Mesothelial cell of epicardium (in vitro differentiated cells): ENCODE data around the gene SRCIN1. TPM values are rescaled to one million over a fixed set of nuclear protein-coding genes. Genes with fewer than 3 reads are reported as not detected.
A peak's percentile ranks its signal among the peaks of the same experiment; 100 is the strongest.

Experiments used
- DNase-seq, 2 experiments: peaks; one replicate each; pipeline ENCODE4 v3.0.0; 2021; ENCODE audit warnings: low spot score in 2 of 2; ENCODE audit not compliant: unreplicated experiment in 2 of 2
- H3K27ac Mint-ChIP-seq: 2 replicates; pipeline ENCODE4 v1.8.0; 2021; ENCODE audit warnings: mixed read lengths
- H3K27me3 Mint-ChIP-seq: 2 replicates; pipeline ENCODE4 v1.8.0; 2021; ENCODE audit warnings: low read depth, mixed read lengths
- H3K36me3 Mint-ChIP-seq: 2 replicates; pipeline ENCODE4 v1.8.0; 2021; ENCODE audit warnings: mixed read lengths
- H3K4me1 Mint-ChIP-seq: 2 replicates; pipeline ENCODE4 v1.8.0; 2021; ENCODE audit warnings: mixed read lengths
- H3K4me3 Mint-ChIP-seq: 2 replicates; pipeline ENCODE4 v1.8.0; 2021; ENCODE audit warnings: mild to moderate bottlenecking, moderate library complexity, mixed read lengths
- H3K9me3 Mint-ChIP-seq: 2 replicates; pipeline ENCODE4 v1.8.0; 2021; ENCODE audit warnings: mixed read lengths
- total RNA-seq: library from RNA; stranded (reverse); gene quantifications from 3 replicates; pipeline ENCODE4 v1.2.1, GENCODE V29; 2021
- TF ChIP-seq, protein P1 (sequence below): fragments of 200-600 bp; sonication (generic); IDR thresholded peaks from one replicate; pipeline ENCODE4 v1.5.0; 2021; ENCODE audit warnings: antibody characterized with exemption; ENCODE audit not compliant: unreplicated experiment

Gene SRCIN1
- total RNA-seq, 1 donor from 2014 or later: 19.4 TPM

DNA sequence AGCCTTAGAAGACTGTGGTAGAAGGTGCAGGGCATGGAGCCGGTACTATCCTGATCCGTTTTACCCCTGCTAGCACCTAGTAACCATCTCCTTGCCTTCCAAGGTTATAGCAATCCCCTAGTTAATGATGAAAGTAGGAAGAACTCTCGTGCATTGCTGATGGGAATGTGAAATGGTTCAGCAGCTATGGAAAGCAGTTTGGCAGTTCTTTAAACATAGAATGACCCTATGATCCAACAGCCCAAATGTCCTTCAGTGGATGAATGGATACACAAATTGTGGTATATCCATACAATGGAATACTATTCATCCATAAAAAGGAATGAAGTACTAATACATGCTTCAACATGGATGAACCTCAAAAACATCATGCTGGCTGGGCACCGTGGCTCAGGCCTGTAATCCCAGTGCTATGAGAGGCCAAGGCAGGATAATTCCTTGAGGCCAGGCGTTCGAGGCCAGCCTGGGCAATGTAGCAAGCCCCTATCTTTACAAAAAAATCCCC lies 6.2 kb upstream of the SRCIN1 start:
- H3K4me1 Mint-ChIP-seq: peaks cover 23% of the 10 kb centered on the region
- no peaks in the 10 kb centered on the region for H3K36me3 Mint-ChIP-seq
- DNase-seq: no peak
- TF ChIP-seq, protein P1, sequence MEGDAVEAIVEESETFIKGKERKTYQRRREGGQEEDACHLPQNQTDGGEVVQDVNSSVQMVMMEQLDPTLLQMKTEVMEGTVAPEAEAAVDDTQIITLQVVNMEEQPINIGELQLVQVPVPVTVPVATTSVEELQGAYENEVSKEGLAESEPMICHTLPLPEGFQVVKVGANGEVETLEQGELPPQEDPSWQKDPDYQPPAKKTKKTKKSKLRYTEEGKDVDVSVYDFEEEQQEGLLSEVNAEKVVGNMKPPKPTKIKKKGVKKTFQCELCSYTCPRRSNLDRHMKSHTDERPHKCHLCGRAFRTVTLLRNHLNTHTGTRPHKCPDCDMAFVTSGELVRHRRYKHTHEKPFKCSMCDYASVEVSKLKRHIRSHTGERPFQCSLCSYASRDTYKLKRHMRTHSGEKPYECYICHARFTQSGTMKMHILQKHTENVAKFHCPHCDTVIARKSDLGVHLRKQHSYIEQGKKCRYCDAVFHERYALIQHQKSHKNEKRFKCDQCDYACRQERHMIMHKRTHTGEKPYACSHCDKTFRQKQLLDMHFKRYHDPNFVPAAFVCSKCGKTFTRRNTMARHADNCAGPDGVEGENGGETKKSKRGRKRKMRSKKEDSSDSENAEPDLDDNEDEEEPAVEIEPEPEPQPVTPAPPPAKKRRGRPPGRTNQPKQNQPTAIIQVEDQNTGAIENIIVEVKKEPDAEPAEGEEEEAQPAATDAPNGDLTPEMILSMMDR: no peak
- peaks cover 50% of the 10 kb centered on the region for H3K27me3 Mint-ChIP-seq
- peaks cover 11% of the 10 kb centered on the region for H3K9me3 Mint-ChIP-seq
- H3K27ac Mint-ChIP-seq: no peak overlapping the region
- no peak overlapping the region for H3K4me3 Mint-ChIP-seq

DNA sequence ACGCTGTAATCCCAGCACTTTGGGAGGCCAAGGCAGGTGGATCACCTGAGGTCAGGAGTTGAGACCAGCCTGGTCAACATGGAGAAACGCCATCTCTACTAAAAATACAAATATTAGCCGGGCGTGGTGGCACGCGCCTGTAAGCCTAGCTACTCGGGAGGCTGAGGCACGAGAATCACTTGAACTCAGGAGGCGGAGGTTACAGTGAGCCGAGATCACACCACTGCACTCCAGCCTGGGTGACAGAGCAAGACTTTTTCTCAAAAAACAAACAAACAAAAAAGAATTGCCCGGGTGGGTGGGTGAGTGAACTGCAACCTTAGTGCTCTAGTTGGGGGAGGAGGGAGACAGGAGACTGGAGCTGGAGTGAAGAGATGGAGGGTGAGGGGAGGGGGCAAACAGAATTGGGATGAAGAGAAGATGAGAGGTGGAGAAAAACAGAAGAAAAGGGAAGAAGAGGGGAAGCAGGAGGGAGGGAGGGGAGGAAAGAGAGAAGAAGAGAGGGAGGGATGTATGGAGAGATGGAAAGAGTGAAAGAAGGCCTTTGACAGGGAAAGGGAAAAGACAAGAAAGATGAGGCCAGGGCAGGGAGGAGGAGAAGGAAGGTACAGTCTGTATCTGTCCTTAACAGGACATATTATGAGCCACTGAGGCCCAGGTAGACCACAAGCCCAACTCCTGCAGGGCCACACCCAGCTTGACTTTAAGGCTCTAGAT lies 5.5 kb upstream of the SRCIN1 start:
- DNase-seq: no peak
- Mint-ChIP-seq H3K36me3 (no peaks in the 10 kb centered on the region), H3K4me1 (peaks cover 28% of the 10 kb centered on the region)

DNA sequence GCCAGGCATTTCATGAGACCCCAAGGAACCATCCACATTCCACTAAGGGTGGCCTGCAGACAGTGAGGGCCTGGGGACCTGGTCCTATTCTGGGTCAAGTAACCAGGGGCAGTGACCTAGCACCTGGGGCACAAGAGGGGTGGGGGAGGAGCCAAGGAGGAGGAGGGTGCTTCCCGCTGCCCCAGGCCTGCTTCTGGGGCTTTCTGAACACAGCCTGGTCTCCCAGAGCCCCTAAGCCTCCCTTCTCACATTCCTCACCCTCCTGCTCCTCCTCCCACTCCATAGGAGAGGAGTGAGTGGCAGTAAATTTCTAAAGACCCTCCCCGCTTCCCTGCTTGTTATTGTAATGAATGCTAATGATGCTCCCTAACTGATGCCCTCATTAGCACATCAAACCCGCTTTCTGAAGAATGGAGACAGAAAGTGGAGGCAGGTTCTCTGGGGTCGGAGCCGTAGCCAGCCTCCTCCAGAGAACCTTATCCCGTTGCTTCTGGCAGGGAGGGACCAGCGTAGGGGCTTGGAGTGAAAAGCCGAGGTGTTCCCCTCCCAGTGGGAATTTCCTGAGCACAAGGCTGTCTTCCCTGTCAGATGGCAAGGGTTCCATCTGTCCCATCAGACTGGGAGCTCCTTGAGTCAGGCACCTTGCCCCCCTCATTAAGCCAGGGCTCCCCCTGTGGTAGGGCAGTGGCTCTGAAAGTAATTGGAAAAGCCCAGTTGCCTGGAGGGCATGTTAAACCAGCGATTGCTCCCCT lies 3.7 kb upstream of the SRCIN1 start:
- peaks cover 11% of the 10 kb centered on the region for H3K9me3 Mint-ChIP-seq
- no peak overlapping the region for H3K27ac Mint-ChIP-seq
- peaks cover 28% of the 10 kb centered on the region for H3K4me1 Mint-ChIP-seq
- TF ChIP-seq, protein P1: no peak
- H3K4me3 Mint-ChIP-seq: no peak overlapping the region
- peaks cover 59% of the 10 kb centered on the region for H3K27me3 Mint-ChIP-seq
- no peaks in the 10 kb centered on the region for H3K36me3 Mint-ChIP-seq
- no peak for DNase-seq

More for the DNA sequence above, 5.5 kb upstream of the SRCIN1 start:
- Mint-ChIP-seq H3K4me3 (no peak overlapping the region), H3K9me3 (peaks cover 11% of the 10 kb centered on the region), H3K27me3 (peaks cover 56% of the 10 kb centered on the region), H3K27ac (no peak overlapping the region)
- TF ChIP-seq, protein P1: no peak

DNA sequence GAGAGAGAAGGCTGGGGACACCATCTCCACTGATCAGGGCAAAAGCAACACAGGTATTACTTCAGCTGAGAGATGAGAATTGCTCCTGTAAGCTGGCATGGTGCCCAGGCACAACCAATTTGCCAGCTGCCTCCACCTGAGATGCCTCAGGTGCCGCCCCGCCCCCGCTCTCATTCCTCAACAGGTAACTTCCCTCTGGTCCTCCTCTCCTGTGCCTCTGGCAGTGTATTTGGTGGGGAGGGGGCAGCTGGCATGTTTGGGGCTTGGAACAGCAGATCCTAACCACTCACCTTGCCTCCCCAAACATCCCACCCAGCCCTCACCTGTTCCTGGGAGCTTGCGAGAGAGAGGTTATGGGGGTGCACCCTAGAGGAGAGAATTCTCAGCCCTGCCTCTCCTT lies 2.9 kb upstream of the SRCIN1 start:
- Mint-ChIP-seq H3K4me1 (peaks cover 30% of the 10 kb centered on the region), H3K4me3 (no peak overlapping the region), H3K36me3 (no peaks in the 10 kb centered on the region), H3K9me3 (peaks cover 11% of the 10 kb centered on the region), H3K27me3 (peaks cover 62% of the 10 kb centered on the region), H3K27ac (no peak overlapping the region)
- TF ChIP-seq, protein P1: no peak
- no peak for DNase-seq

DNA sequence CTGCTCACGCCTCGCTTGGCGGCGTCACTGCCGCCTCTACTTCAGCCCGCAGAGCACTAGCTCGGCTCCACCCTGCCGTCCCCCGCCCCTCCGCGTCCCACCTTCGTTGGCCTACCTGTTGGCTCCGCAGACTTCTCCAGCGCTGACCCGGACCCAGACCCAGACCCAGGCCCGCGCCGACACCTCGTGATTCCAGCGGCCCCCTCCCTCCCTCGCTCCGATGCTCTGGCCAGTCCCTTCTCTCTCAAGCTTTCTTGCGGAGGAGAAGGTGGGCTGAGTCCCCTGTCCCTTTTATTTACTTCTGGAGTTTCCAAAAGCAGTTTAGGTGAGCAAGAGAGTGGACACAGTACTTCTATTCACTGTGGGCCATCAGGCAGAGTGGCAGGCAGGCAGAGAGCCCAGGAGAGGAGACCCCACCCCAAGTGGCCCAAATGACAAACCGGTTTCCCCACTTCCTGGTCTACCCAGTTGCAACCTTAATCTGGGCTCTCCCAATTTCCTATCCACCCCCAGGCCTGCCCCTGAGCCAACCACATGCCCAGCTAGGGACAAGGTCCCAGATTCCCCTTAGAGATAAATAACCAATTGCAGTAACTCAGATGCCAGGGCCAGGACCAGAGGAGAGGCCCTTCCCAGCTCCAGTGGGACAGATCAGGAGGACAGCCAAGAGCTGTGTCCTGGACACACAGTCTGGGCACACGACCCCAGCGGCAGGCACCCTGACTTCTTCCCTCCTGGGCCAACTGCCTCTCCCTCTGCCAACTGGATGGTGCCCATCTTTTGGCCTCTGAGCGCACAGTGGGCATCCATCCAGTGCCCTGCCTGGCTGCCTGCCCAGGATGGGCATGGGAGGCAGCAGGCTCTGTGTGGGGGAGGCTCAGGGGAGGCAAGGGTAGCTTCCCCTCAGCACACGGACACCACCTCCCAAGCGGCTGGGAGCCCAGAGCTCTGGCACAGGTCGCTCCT lies 1.2 kb upstream of the SRCIN1 start:
- Mint-ChIP-seq H3K4me3 (peak overlapping the region; percentile 66), H3K4me1 (peaks cover 42% of the 10 kb centered on the region), H3K27me3 (peaks cover 60% of the 10 kb centered on the region), H3K27ac (no peak overlapping the region), H3K36me3 (no peaks in the 10 kb centered on the region), H3K9me3 (peaks cover 3% of the 10 kb centered on the region)
- DNase-seq: no peak
- TF ChIP-seq, protein P1: peak; percentile 58
